Measurements from ENCODE around the gene RAD54L. TPM values are rescaled to one million over a fixed set of nuclear protein-coding genes. Genes with fewer than 3 reads are reported as not detected.

The RAD54L gene
- total and polyA plus RNA-seq, 4 donors = 0.08 to 8.8 (median 0.51) TPM

DNA sequence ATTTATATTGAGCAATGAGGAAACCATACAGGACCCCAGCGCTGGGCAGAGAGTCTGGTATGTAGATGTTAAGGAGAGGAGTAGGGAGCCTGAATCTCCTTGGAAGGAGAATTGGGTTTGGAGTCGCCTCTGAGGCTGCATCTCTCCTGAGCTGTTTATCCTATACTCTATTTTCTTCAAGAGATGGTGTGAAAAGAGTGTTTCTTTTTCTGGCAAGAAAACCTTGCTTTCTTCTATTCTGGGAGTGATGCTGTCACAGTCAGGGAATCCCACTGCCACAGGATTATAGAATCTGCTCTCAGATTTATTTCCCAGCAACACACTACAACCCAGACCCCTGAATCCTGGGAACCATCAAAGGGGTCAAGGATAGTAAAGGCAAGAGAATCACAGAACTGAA lies 41.2 kb upstream of the RAD54L start:
- no peak for DNase-seq (ENCODE audit: low spot score)
- no peaks in the 10 kb centered on the region for H3K27me3 ChIP-seq (ENCODE audit: control insufficient read depth in 4 of 4, insufficient read depth in 4 of 4, low read length in 3 of 4)
- H3K4me3 ChIP-seq (ENCODE audit: low read depth in 1 of 3, low read length in 3 of 3) = no peak overlapping the region
- WGBS = 95% methylated on average over 2 of the region's 2 CpGs
- no peak overlapping the region for H3K27ac ChIP-seq (ENCODE audit: low read depth in 1 of 2, low read length in 2 of 2)
- no peak for TF ChIP-seq CTCF (IDR thresholded peaks at IDR 0.05; ENCODE audit: low read depth, low read length, missing input control)
- TF ChIP-seq EGR1 (IDR thresholded peaks at IDR 0.05; ENCODE audit: low read depth in 2 of 2) = no peak
- TF ChIP-seq NR2F2 (IDR thresholded peaks at IDR 0.05) = no peak
- no peaks in the 10 kb centered on the region for H3K9me3 ChIP-seq (ENCODE audit: control insufficient read depth in 4 of 4, low read length in 3 of 4)
- H3K9ac ChIP-seq (ENCODE audit: low read depth in 1 of 2, low read length in 2 of 2) = no peak overlapping the region
- H3K4me1 ChIP-seq (ENCODE audit: control insufficient read depth in 4 of 4, insufficient read depth in 4 of 4, low read length in 3 of 4) = peaks cover 0 to 10% (median 7%) of the 10 kb centered on the region in 4 donors
- H3K36me3 ChIP-seq (ENCODE audit: control insufficient read depth in 4 of 4, insufficient read depth in 3 of 4, low read depth in 1 of 4, low read length in 3 of 4) = no peaks in the 10 kb centered on the region

DNA sequence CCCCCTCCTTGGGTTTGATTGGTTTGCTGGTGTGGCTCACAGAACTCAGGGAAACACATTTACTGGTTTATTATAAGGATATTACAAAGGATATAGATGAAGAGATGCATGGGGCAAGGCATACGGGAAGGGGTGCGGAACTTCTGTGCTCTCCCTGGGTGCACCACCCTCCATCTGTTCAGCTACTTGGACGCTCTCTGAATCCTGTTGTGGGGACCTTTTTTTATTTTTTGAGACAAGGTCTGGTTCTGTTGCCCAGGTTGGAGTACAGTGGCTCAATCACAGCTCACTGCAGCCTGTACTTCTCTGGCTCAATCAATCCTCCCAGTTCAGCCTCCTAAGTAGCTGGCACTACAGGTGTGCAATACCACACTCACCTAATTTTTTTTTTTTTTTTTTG lies 37.0 kb upstream of the RAD54L start:
- Histone ChIP-seq H3K9ac (ENCODE audit: low read depth in 1 of 2, low read length in 2 of 2) (no peak overlapping the region), H3K9me3 (ENCODE audit: control insufficient read depth in 4 of 4, low read length in 3 of 4) (no peaks in the 10 kb centered on the region), H3K27ac (ENCODE audit: low read depth in 1 of 2, low read length in 2 of 2) (no peak overlapping the region), H3K36me3 (ENCODE audit: control insufficient read depth in 4 of 4, insufficient read depth in 3 of 4, low read depth in 1 of 4, low read length in 3 of 4) (no peaks in the 10 kb centered on the region), H3K27me3 (ENCODE audit: control insufficient read depth in 4 of 4, insufficient read depth in 4 of 4, low read length in 3 of 4) (no peaks in the 10 kb centered on the region), H3K4me3 (ENCODE audit: low read depth in 1 of 3, low read length in 3 of 3) (no peak overlapping the region), H3K4me1 (ENCODE audit: control insufficient read depth in 4 of 4, insufficient read depth in 4 of 4, low read length in 3 of 4) (no peaks in the 10 kb centered on the region)
- TF ChIP-seq MAX (IDR thresholded peaks at IDR 0.05) (no peak), CTCF (IDR thresholded peaks at IDR 0.05; ENCODE audit: low read depth, low read length, missing input control) (no peak), GABPA (IDR thresholded peaks at IDR 0.05 in 1 of 2, conservative IDR thresholded peaks at IDR 0.05 in 1 of 2) (no peak), RAD21 (IDR thresholded peaks at IDR 0.05) (no peak), YY1 (IDR thresholded peaks at IDR 0.05) (no peak), FOXA2 (IDR thresholded peaks at IDR 0.05) (no peak), HNF4G (IDR thresholded peaks at IDR 0.05) (no peak), NR2F2 (IDR thresholded peaks at IDR 0.05) (no peak), HNF4A (conservative IDR thresholded peaks at IDR 0.05) (no peak), JUND (IDR thresholded peaks at IDR 0.05) (no peak), FOXA1 (IDR thresholded peaks at IDR 0.05) (no peak), SP1 (IDR thresholded peaks at IDR 0.05) (no peak)
- TF ChIP-seq, protein P1, sequence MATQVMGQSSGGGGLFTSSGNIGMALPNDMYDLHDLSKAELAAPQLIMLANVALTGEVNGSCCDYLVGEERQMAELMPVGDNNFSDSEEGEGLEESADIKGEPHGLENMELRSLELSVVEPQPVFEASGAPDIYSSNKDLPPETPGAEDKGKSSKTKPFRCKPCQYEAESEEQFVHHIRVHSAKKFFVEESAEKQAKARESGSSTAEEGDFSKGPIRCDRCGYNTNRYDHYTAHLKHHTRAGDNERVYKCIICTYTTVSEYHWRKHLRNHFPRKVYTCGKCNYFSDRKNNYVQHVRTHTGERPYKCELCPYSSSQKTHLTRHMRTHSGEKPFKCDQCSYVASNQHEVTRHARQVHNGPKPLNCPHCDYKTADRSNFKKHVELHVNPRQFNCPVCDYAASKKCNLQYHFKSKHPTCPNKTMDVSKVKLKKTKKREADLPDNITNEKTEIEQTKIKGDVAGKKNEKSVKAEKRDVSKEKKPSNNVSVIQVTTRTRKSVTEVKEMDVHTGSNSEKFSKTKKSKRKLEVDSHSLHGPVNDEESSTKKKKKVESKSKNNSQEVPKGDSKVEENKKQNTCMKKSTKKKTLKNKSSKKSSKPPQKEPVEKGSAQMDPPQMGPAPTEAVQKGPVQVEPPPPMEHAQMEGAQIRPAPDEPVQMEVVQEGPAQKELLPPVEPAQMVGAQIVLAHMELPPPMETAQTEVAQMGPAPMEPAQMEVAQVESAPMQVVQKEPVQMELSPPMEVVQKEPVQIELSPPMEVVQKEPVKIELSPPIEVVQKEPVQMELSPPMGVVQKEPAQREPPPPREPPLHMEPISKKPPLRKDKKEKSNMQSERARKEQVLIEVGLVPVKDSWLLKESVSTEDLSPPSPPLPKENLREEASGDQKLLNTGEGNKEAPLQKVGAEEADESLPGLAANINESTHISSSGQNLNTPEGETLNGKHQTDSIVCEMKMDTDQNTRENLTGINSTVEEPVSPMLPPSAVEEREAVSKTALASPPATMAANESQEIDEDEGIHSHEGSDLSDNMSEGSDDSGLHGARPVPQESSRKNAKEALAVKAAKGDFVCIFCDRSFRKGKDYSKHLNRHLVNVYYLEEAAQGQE (IDR thresholded peaks at IDR 0.05) = no peak
- DNase-seq (ENCODE audit: low spot score) = no peak
- WGBS = 96% methylated on average over 3 of the region's 3 CpGs
